OCI-LY7 (cell line): ENCODE data around the gene CCNG2. TPM values are rescaled to one million over a fixed set of nuclear protein-coding genes. Genes with fewer than 3 reads are reported as not detected.

Experiments used
- BruUV-seq: library from RNA; stranded (reverse); fragments of 400-500 nt; replicated peaks from 2 replicates; lab custom pipeline; 2021; lab: Mats Ljungman, UMichigan
- CTCF ChIA-PET: fragments of 300-600 bp; sonication (Branson Sonifier 250); formaldehyde crosslinking; loops from one replicate; lab custom pipeline; 2022; ENCODE audit warnings: antibody characterized with exemption; ENCODE audit not compliant: unreplicated experiment; lab: Charles Lee
- POLR2A ChIA-PET: fragments of 300-600 bp; sonication (Branson Sonifier 250); formaldehyde crosslinking; loops from one replicate; lab custom pipeline; 2022; ENCODE audit warnings: antibody characterized with exemption; lab: Charles Lee
- DNase-seq: peaks from one replicate; pipeline ENCODE4 v3.0.0-alpha.2; 2015; ENCODE audit warnings: low spot score
- H2AFZ ChIP-seq: fragments of 200-600 bp; sonication (generic), shearing (Covaris generic); 2 replicates; pipeline ENCODE4 v1.6.1; 2014; ENCODE audit warnings: mild to moderate bottlenecking, antibody characterized with exemption, low read length, moderate library complexity
- H3K27ac ChIP-seq: fragments of 200-600 bp; sonication (generic); 2 replicates; pipeline ENCODE4 v1.5.1; 2014; ENCODE audit warnings: mixed run types, low read depth, mild to moderate bottlenecking, moderate library complexity, low read length, inconsistent platforms; ENCODE audit not compliant: poor library complexity, severe bottlenecking
- H3K36me3 ChIP-seq: fragments of 200-600 bp; sonication (generic); 2 replicates; pipeline ENCODE4 v1.6.1; 2014; ENCODE audit warnings: mild to moderate bottlenecking, antibody characterized with exemption, low read length, moderate library complexity, mixed read lengths; ENCODE audit not compliant: insufficient read depth
- H3K4me1 ChIP-seq: fragments of 200-600 bp; sonication (generic); 2 replicates; pipeline ENCODE4 v1.5.1; 2014; ENCODE audit warnings: mild to moderate bottlenecking, low read length; ENCODE audit not compliant: insufficient read depth, poor library complexity, severe bottlenecking
- H3K4me2 ChIP-seq: fragments of 200-600 bp; sonication (generic); 2 replicates; pipeline ENCODE4 v1.6.1; 2014; ENCODE audit warnings: mild to moderate bottlenecking, low read length
- H3K4me3 ChIP-seq: fragments of 200-600 bp; sonication (generic); 2 replicates; pipeline ENCODE4 v1.5.1; 2014; ENCODE audit warnings: mild to moderate bottlenecking, low read depth, low read length; ENCODE audit not compliant: poor library complexity, severe bottlenecking
- H3K79me2 ChIP-seq: fragments of 200-600 bp; sonication (generic); 2 replicates; pipeline ENCODE4 v1.6.1; 2016; ENCODE audit warnings: low read depth, mild to moderate bottlenecking, low read length, moderate library complexity, mixed read lengths; ENCODE audit not compliant: insufficient read depth
- H3K9me2 ChIP-seq: fragments of 200-600 bp; sonication (generic); 2 replicates; pipeline ENCODE4 v1.6.1; 2016; ENCODE audit warnings: mild to moderate bottlenecking, low read length, mixed read lengths; ENCODE audit not compliant: insufficient read depth
- H3K9me3 ChIP-seq: fragments of 200-600 bp; sonication (generic); 2 replicates; pipeline ENCODE4 v1.6.1; 2014; ENCODE audit warnings: mild to moderate bottlenecking, mixed run types, low read length, mixed read lengths
- H4K20me1 ChIP-seq: fragments of 200-600 bp; sonication (generic); 2 replicates; pipeline ENCODE4 v1.6.1; 2014; ENCODE audit warnings: mild to moderate bottlenecking, antibody characterized with exemption, low read length, moderate library complexity, mixed read lengths; ENCODE audit not compliant: insufficient read depth
- EZH2phosphoT487 ChIP-seq: fragments of 200-600 bp; sonication (generic); IDR thresholded peaks from 2 replicates; pipeline ENCODE4 v1.6.1; 2018; ENCODE audit warnings: low read depth, borderline replicate concordance, mild to moderate bottlenecking, mixed run types, antibody characterized with exemption, low read length, moderate library complexity, mixed read lengths
- intact Hi-C: fragments of 100-400 bp; cut with micrococcal nuclease; formaldehyde crosslinking; loops from one replicate; pipeline ENCODE4 v1.10.0; 2022; ENCODE audit not compliant: unreplicated experiment
- small RNA-seq: library from RNA; depleted of rRNA; stranded (forward); fragments of <200 nt; gene quantifications from one replicate; pipeline ENCODE3, GENCODE V24; 2014
- total RNA-seq, 2 experiments: library from RNA; depleted of rRNA in 1 of 2; stranded (reverse); fragments of >200 nt in 1 of 2; shearing (Covaris generic) in 1 of 2; gene quantifications; 2 replicates each; pipeline ENCODE4 v1.2.3, GENCODE V29; 2014 to 2022
- TF ChIP-seq, protein P1 (sequence below): fragments of 200-600 bp; sonication (generic); conservative IDR thresholded peaks from 2 replicates; pipeline ENCODE4 v1.5.1; 2014; ENCODE audit warnings: mild to moderate bottlenecking, antibody characterized with exemption, low read length, moderate library complexity, mixed read lengths

The CCNG2 gene
- total RNA-seq, 2 experiments from 2014 or later: 16.6 to 87.4 TPM

DNA sequence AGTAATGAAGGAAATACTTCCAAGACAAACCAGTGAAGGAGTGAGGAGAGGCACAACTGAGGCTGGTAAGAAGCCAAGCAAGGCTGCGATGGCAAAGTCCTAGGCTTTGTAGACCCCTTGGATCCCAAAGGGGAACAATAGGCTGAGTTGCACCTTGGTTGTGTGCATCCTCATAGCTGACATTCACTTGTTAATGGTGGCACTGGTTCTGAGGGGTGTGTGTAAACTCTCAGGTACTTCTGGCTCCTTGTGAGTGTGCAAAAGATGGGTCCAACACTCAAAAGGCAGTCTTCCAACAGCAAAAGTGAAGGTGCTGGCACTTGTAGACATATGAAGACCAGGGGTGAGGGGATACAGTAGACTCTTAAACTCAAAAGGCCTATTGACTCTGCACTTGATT, 60.5 kb downstream of the CCNG2 start:
- no peaks in the 10 kb centered on the region for H3K4me1 ChIP-seq
- no peaks in the 10 kb centered on the region for H3K79me2 ChIP-seq
- no peak overlapping the region for H2AFZ ChIP-seq
- no peaks in the 10 kb centered on the region for H3K9me2 ChIP-seq
- H3K4me2 ChIP-seq: no peak overlapping the region
- no peaks in the 10 kb centered on the region for H4K20me1 ChIP-seq
- no TSS peak for BruUV-seq
- H3K27ac ChIP-seq: no peak overlapping the region
- no peak for DNase-seq
- ChIA-PET POLR2A (no interaction called here), CTCF (no interaction called here)
- TF ChIP-seq EZH2phosphoT487: no peak
- H3K4me3 ChIP-seq: no peak overlapping the region
- H3K36me3 ChIP-seq: no peaks in the 10 kb centered on the region
- intact Hi-C loops: no loop called here
- H3K9me3 ChIP-seq: no peaks in the 10 kb centered on the region

DNA sequence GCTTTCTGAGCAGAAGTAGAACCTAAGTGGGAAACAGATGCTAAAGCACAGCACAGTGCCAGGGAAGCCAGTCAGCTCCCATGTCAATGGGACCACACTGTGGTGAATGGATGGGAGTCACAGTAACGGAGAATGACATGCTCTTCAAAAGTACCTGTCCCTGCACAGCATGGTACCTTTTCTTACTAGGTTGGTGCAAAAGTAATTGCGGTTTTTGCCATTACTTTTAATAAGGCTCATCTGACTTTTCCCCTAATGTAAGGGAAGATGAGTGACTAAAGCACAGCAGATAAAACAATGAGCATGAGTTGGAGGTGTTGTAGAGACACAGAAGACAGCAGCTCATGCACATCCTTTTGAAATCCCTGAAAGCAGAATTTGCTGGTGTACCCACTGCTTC, 62.3 kb downstream of the CCNG2 start:
- H4K20me1 ChIP-seq: no peaks in the 10 kb centered on the region
- no peaks in the 10 kb centered on the region for H3K9me3 ChIP-seq
- CTCF ChIA-PET: no interaction called here
- no peaks in the 10 kb centered on the region for H3K9me2 ChIP-seq
- TF ChIP-seq, protein P1, sequence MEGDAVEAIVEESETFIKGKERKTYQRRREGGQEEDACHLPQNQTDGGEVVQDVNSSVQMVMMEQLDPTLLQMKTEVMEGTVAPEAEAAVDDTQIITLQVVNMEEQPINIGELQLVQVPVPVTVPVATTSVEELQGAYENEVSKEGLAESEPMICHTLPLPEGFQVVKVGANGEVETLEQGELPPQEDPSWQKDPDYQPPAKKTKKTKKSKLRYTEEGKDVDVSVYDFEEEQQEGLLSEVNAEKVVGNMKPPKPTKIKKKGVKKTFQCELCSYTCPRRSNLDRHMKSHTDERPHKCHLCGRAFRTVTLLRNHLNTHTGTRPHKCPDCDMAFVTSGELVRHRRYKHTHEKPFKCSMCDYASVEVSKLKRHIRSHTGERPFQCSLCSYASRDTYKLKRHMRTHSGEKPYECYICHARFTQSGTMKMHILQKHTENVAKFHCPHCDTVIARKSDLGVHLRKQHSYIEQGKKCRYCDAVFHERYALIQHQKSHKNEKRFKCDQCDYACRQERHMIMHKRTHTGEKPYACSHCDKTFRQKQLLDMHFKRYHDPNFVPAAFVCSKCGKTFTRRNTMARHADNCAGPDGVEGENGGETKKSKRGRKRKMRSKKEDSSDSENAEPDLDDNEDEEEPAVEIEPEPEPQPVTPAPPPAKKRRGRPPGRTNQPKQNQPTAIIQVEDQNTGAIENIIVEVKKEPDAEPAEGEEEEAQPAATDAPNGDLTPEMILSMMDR: no peak
- TF ChIP-seq EZH2phosphoT487: no peak
- H3K4me1 ChIP-seq: no peaks in the 10 kb centered on the region
- no peaks in the 10 kb centered on the region for H3K79me2 ChIP-seq
- no peak overlapping the region for H2AFZ ChIP-seq
- no TSS peak for BruUV-seq
- H3K36me3 ChIP-seq: no peaks in the 10 kb centered on the region
- POLR2A ChIA-PET: no interaction called here
- no peak for DNase-seq
- no peak overlapping the region for H3K27ac ChIP-seq
- H3K4me3 ChIP-seq: no peak overlapping the region
- no peak overlapping the region for H3K4me2 ChIP-seq
- intact Hi-C loops: no loop called here

Small RNA genes within 50 kb of the gene (small RNA-seq; reads per million reads assigned to genes)
- not detected for gene RNU6-1187P

Other genes starting within 250 kb of the CCNG2 start
- gene SEPTIN11, start 207.5 kb upstream of the CCNG2 start, total RNA-seq (2014; rRNA removed; shearing (Covaris generic)): 16.5 and 23.5 TPM in 2 replicates
- 33.9 and 43.2 TPM in 2 replicates for gene SEPTIN11, start 207.5 kb upstream of the CCNG2 start, total RNA-seq (2022)
- 105 and 116 TPM in 2 replicates for gene CCNI, start 81.2 kb upstream of the CCNG2 start, total RNA-seq (2014; rRNA removed; shearing (Covaris generic))
- gene CCNI, start 81.2 kb upstream of the CCNG2 start, total RNA-seq (2022): 293 and 330 TPM in 2 replicates